IPS DF 6.9 (cell line): Measurements from ENCODE around the gene SIKE1.
"Not testable (repeated sequence)": the region's sequence is repeated elsewhere in the genome, so short reads cannot be mapped to it uniquely, and the experiment has no call there.

Source experiments
- DNase-seq: peaks from one replicate; pipeline ENCODE4 v3.0.0-alpha.2; 2013; ENCODE audit warnings: low read depth, low spot score
- H3K27ac ChIP-seq: one replicate; pipeline ENCODE4 v1.5.1; 2013; ENCODE audit warnings: low read length, control low read depth
- H3K27me3 ChIP-seq: 2 replicates; pipeline ENCODE4 v1.6.1; 2013; ENCODE audit warnings: mild to moderate bottlenecking, low read length; ENCODE audit not compliant: control insufficient read depth, insufficient read depth
- H3K36me3 ChIP-seq: 2 replicates; pipeline ENCODE4 v1.6.1; 2013; ENCODE audit warnings: low read length; ENCODE audit not compliant: control insufficient read depth, insufficient read depth
- H3K4me1 ChIP-seq: 2 replicates; pipeline ENCODE4 v1.6.1; 2013; ENCODE audit warnings: low read length; ENCODE audit not compliant: control insufficient read depth, insufficient read depth
- H3K4me3 ChIP-seq: 2 replicates; pipeline ENCODE4 v1.5.1; 2013; ENCODE audit warnings: mild to moderate bottlenecking, low read length
- H3K9me3 ChIP-seq: 2 replicates; pipeline ENCODE4 v1.6.1; 2013; ENCODE audit warnings: low read length, inconsistent platforms; ENCODE audit not compliant: control insufficient read depth, insufficient read depth
- WGBS: extraction: QIAGEN DNeasy Blood & Tissue Kit; methylation state at CpG from one replicate; pipeline ENCODE4 v1.1.7; 2013; ENCODE audit warnings: mixed read lengths, missing lambda C conversion rate; ENCODE audit not compliant: insufficient read length, insufficient coverage; 5-methylcytosine and 5-hydroxymethylcytosine counted together

The SIKE1 gene

GRCh38 chr1:114780344-114781226 is at the start of gene SIKE1:
Gene SIKE1, minus strand, starts transcription at chr1:114780685. Its CDS starts 78 bp downstream, at chr1:114780607.
- Histone ChIP-seq H3K36me3 (peaks cover 4% of the 10 kb centered on the region; the same call in 1 of the 2 replicates), H3K9me3 (no peaks in the 10 kb centered on the region), H3K4me3 (peak within 1 kb of the TSS; percentile 91), H3K4me1 (no peaks in the 10 kb centered on the region), H3K27me3 (no peaks in the 10 kb centered on the region), H3K27ac (no peak within 1 kb of the TSS)
- DNase-seq = peak; percentile 84
- no CpG with 5 or more reads among the region's 53 CpGs for WGBS

GRCh38 chr1:114830075-114830474 is 49.6 kb upstream of the SIKE1 start:
- not testable (repeated sequence) for H3K9me3 ChIP-seq, H3K4me3 ChIP-seq, H3K27ac ChIP-seq, H3K4me1 ChIP-seq, H3K36me3 ChIP-seq, DNase-seq, H3K27me3 ChIP-seq
- WGBS = no CpG with 5 or more reads among the region's 1 CpG

DNA sequence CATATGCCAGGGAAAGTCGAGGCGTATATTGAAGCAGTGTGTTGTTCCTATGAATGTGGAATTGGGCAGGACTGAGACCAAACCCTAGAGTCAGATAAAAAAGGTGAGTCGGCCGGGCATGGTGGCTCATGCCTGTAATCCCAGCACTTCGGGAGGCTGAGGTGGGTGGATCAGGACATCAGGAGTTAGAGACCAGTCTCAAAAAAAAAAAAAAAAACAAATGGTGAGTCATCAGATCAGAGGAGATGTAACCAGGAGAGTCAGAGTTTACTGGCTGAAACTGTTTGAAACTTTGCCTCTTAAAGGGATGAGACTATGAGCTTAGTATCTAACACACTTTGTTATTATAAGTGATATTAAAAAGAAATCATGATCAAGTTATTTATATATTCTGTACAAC is 47.8 kb upstream of the SIKE1 start:
- Histone ChIP-seq H3K27me3 (no peaks in the 10 kb centered on the region), H3K27ac (no peak overlapping the region), H3K4me1 (no peaks in the 10 kb centered on the region), H3K9me3 (no peaks in the 10 kb centered on the region), H3K4me3 (no peak overlapping the region), H3K36me3 (no peaks in the 10 kb centered on the region)
- DNase-seq = no peak
- WGBS = no CpG with 5 or more reads among the region's 5 CpGs

DNA sequence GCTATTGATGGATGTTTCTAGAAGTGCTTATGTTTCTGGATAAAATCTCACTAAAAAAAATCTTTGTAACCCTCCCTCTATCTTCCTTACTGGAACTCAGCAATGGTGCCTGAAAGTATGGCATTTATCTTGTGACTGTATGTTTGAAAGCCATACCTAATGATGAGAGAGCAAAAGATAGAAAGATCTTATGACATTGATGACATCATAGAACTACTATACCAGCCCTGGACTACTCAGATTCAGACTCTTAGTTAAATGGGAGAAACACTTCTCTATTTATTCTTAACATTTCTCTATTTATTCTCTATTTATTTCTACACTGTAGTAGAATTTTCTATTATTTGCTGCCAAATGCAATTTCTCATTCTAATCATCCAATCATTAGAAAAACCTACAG is 41.5 kb upstream of the SIKE1 start:
- Histone ChIP-seq H3K27me3 (no peaks in the 10 kb centered on the region), H3K4me1 (no peaks in the 10 kb centered on the region), H3K27ac (no peak overlapping the region), H3K4me3 (no peak overlapping the region), H3K36me3 (no peaks in the 10 kb centered on the region), H3K9me3 (no peaks in the 10 kb centered on the region)
- DNase-seq = no peak

DNA sequence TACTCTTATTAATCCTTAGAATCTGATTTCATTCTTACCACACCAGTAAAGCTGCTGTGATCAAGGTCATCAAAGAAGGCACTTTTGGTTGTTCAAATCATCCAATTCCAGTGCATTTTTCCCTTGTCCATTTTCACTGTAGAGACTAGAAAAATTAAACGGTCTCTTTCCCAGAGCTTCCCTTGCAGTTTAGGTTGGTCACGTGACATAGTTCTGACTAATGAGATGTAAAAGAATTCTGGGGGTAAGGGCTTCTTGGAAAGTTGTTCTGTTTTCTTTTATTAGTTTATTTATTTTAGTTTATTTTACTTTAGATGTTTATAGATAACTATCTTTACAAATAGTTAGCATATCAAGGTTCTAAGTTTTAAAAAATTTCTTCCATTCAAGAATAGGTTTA is 39.9 kb upstream of the SIKE1 start:
- Histone ChIP-seq H3K4me3 (no peak overlapping the region), H3K36me3 (no peaks in the 10 kb centered on the region)
- DNase-seq = no peak

DNA sequence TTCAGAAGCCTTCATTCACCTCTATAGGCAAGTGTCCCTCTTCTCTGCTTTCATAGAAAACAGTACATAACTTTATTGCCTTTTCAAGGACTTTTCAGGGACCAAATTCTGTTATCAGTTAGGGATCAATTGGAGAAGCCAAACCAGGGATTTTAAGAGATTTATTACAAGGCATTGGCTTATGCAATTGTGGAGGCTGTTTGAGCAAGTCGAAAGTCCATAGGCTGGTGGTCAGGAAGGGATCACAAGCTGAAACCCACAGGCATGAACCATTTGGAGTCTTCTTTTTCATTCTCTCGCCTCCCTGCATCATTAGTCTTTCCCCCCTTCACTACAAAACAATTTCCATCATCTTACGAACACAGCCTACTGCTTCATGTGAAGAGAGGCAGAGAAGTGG is 39.4 kb upstream of the SIKE1 start:
- Histone ChIP-seq H3K9me3 (no peaks in the 10 kb centered on the region), H3K27ac (no peak overlapping the region)
- 100% methylated on average over 2 of the region's 3 CpGs for whole genome bisulfite sequencing

More for the DNA sequence above, 39.9 kb upstream of the SIKE1 start:
- Histone ChIP-seq H3K27ac (no peak overlapping the region), H3K9me3 (no peaks in the 10 kb centered on the region), H3K27me3 (no peaks in the 10 kb centered on the region), H3K4me1 (no peaks in the 10 kb centered on the region)
- WGBS = no CpG with 5 or more reads among the region's 2 CpGs

DNA sequence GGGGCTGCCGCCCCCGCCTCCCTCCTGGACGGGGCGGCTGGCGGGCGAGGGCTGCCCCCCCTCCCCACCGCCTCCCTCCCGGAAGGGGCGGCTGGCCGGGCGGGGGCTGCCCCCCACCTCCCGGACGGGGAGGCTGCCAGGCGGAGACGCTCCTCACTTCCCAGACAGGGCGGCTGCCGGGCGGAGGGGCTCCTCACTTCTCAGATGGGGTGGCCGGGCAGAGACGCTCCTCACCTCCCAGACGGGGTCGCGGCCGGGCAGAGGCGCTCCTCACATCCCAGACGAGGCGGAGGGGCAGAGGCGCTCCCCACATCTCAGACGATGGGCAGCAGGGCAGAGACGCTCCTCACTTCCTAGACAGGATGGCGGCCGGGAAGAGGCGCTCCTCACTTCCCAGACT is 24.0 kb upstream of the SIKE1 start:
- not testable (repeated sequence) for H3K27ac ChIP-seq, H3K9me3 ChIP-seq, H3K36me3 ChIP-seq, DNase-seq, H3K4me3 ChIP-seq, H3K4me1 ChIP-seq, H3K27me3 ChIP-seq
- no CpG with 5 or more reads among the region's 33 CpGs for WGBS

More for the DNA sequence above, 39.4 kb upstream of the SIKE1 start:
- H3K27me3 ChIP-seq = no peaks in the 10 kb centered on the region
- H3K4me3 ChIP-seq = no peak overlapping the region
- DNase-seq = no peak
- H3K36me3 ChIP-seq = no peaks in the 10 kb centered on the region
- H3K4me1 ChIP-seq = no peaks in the 10 kb centered on the region

DNA sequence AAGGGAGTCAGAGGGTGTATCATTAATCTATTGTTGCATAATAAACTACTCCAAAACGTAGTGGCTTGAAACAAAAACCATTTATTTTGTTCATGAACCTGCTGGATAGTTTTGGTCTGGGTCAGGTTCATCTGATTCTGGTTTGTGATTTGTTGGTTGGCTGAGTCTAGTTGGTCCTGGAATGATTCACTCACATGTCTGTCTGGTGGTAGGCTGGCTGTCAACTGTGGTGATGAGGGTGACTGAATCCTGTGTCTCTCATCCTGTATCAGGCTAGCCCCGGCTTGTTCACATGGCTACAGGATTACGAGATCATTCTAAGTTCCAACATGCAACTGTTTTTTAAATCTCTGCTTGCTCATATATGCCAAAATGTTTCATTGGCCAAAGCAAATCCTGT is 22.5 kb upstream of the SIKE1 start:
- H3K4me1 ChIP-seq = no peaks in the 10 kb centered on the region
- H3K9me3 ChIP-seq = no peaks in the 10 kb centered on the region; the same call in 1 of the 2 replicates
- no peak overlapping the region for H3K4me3 ChIP-seq
- no peak for DNase-seq
- no peaks in the 10 kb centered on the region for H3K27me3 ChIP-seq
- H3K36me3 ChIP-seq = no peaks in the 10 kb centered on the region
- WGBS = no CpG with 5 or more reads among the region's 3 CpGs
- no peak overlapping the region for H3K27ac ChIP-seq

DNA sequence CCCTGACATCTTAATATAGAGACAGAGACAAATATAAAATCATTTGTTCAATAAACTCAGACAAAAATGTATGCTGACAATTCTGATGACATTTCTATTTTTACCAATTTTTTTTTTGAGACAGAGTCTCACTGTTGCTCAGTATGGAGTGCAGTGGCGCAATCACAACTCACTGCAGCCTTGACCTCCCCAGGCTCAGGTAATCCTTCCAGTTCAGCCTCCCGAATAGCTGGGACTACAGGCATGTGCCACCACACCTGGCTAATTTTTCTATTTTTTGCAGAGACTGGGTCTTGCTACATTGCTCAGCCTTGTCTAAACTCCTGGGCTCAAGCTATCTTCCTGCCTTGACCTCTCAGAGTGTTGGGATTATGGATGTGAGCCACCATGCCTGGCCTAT is 13.6 kb upstream of the SIKE1 start:
- WGBS = no CpG with 5 or more reads among the region's 2 CpGs
- no peak for DNase-seq
- Histone ChIP-seq H3K4me3 (no peak overlapping the region), H3K27me3 (no peaks in the 10 kb centered on the region), H3K4me1 (no peaks in the 10 kb centered on the region), H3K36me3 (no peaks in the 10 kb centered on the region), H3K9me3 (no peaks in the 10 kb centered on the region), H3K27ac (no peak overlapping the region)

GRCh38 chr1:114790581-114790980 is 10.1 kb upstream of the SIKE1 start:
- H3K27ac ChIP-seq, H3K36me3 ChIP-seq, H3K4me3 ChIP-seq, H3K9me3 ChIP-seq, H3K4me1 ChIP-seq, H3K27me3 ChIP-seq, DNase-seq: not testable (repeated sequence)
- no CpG with 5 or more reads among the region's 25 CpGs for WGBS

DNA sequence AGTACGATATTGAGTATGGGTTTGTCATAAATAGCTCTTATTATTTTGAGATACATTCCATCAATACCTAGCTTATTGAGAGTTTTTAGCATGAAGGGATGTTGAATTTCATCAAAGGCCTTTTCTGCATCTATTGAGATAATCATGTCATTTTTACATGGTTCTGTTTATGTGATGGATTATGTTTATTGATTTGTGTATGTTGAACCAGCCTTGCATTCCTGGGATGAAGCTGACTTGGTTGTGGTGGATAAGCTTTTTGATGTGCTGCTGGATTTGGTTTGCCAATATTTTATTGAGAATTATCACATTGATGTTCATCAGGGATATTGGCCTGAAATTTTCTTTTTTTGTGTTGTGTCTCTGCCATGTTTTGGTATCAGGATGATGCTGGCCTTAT is 6.0 kb upstream of the SIKE1 start:
- H3K4me1 ChIP-seq, H3K27me3 ChIP-seq, DNase-seq, H3K36me3 ChIP-seq, H3K27ac ChIP-seq, H3K9me3 ChIP-seq, H3K4me3 ChIP-seq: not testable (repeated sequence)
- no CpG with 5 or more reads among the region's 1 CpG for WGBS
